Panc1 (cell line): ENCODE results near the gene PI4K2A. TPM values are rescaled to one million over a fixed set of nuclear protein-coding genes. Genes with fewer than 3 reads are reported as not detected.

Experiments
- ATAC-seq: fragments of 200-7000 bp; cut with Tn5 transposase; 2 replicates; pipeline ENCODE4 v1.9.1; 2020; ENCODE audit warnings: mild to moderate bottlenecking, moderate library complexity
- BruUV-seq: library from RNA; stranded (reverse); fragments of 400-500 nt; replicated peaks from 2 replicates; lab custom pipeline; 2021; lab: Mats Ljungman, UMichigan
- CTCF ChIA-PET: fragments of 300-600 bp; sonication (Branson Sonifier 250); formaldehyde crosslinking; loops from one replicate; lab custom pipeline; 2022; ENCODE audit warnings: antibody characterized with exemption; lab: Charles Lee
- POLR2A ChIA-PET: fragments of 300-600 bp; sonication (Branson Sonifier 250); formaldehyde crosslinking; loops from one replicate; lab custom pipeline; 2022; ENCODE audit warnings: antibody characterized with exemption; lab: Charles Lee
- DNase-seq: peaks from one replicate; pipeline ENCODE4 v3.0.0-alpha.2; 2010; ENCODE audit warnings: low read depth, low spot score
- H3K27ac ChIP-seq: 2 replicates; pipeline ENCODE4 v1.5.1; 2011; ENCODE audit warnings: mild to moderate bottlenecking, low read length, inconsistent platforms
- H3K27me3 ChIP-seq: fragments of 200-500 bp; sonication (Bioruptor generic); 2 replicates; pipeline ENCODE4 v1.6.0; 2014; ENCODE audit warnings: low read length, inconsistent platforms; ENCODE audit not compliant: control insufficient read depth, insufficient read depth
- H3K36me3 ChIP-seq: fragments of 200-500 bp; sonication (Bioruptor generic); 2 replicates; pipeline ENCODE4 v1.5.1; 2014; ENCODE audit warnings: inconsistent platforms, mild to moderate bottlenecking, low read length, moderate library complexity; ENCODE audit not compliant: control insufficient read depth, insufficient read depth
- H3K4me1 ChIP-seq: 2 replicates; pipeline ENCODE4 v1.5.1; 2011; ENCODE audit warnings: inconsistent platforms, mild to moderate bottlenecking, low read length, moderate library complexity; ENCODE audit not compliant: control insufficient read depth, insufficient read depth
- H3K4me3 ChIP-seq, 2 experiments: 2 replicates each; pipeline ENCODE4 v1.5.1; 2011 to 2012; ENCODE audit warnings: low read depth in 2 of 2, low read length in 2 of 2, mild to moderate bottlenecking in 2 of 2, inconsistent platforms in 1 of 2, moderate library complexity in 1 of 2
- H3K9me3 ChIP-seq: fragments of 200-500 bp; sonication (Bioruptor generic); 2 replicates; pipeline ENCODE4 v1.5.1; 2014; ENCODE audit warnings: low read depth, mild to moderate bottlenecking, inconsistent platforms, low read length, moderate library complexity; ENCODE audit not compliant: control insufficient read depth, insufficient read depth
- POLR2AphosphoS5 ChIP-seq: IDR thresholded peaks from 2 replicates; pipeline ENCODE4 v1.6.1; 2012; ENCODE audit warnings: mild to moderate bottlenecking, low read depth, low read length, moderate library complexity
- SIN3A ChIP-seq: IDR thresholded peaks from 2 replicates; pipeline ENCODE4 v1.6.1; 2012; ENCODE audit warnings: low read depth, mild to moderate bottlenecking, low read length, moderate library complexity, borderline replicate concordance; ENCODE audit not compliant: insufficient read depth
- TCF7L2 ChIP-seq: IDR thresholded peaks from 2 replicates; pipeline ENCODE4 v1.6.1; 2011; ENCODE audit warnings: mild to moderate bottlenecking, low read depth, low read length, inconsistent platforms
- in situ Hi-C: cut with HindIII; loops from 2 replicates; pipeline ENCODE4 v1.10.0; 2016; ENCODE audit warnings: low sequenced_read_pairs, low pct_unique_long_range_greater_than_20kb
- intact Hi-C: fragments of 100-400 bp; cut with micrococcal nuclease; formaldehyde crosslinking; loops from one replicate; pipeline ENCODE4 v1.10.0; 2022; ENCODE audit not compliant: unreplicated experiment
- total RNA-seq: library from RNA; stranded (reverse); gene quantifications from one replicate; pipeline ENCODE4 v1.2.1, GENCODE V29; 2021; ENCODE audit not compliant: unreplicated experiment
- TF ChIP-seq, protein P1 (sequence below): fragments of 450-650 bp; IDR thresholded peaks from 2 replicates; pipeline ENCODE4 v1.5.1; 2017; ENCODE audit warnings: mild to moderate bottlenecking
- TF ChIP-seq, protein P2 (sequence below), 2 experiments: IDR thresholded peaks; 2 replicates each; pipeline ENCODE4 v1.6.1; 2011 to 2012; ENCODE audit warnings: low read depth in 2 of 2, control low read depth in 1 of 2, low read length in 1 of 2, mild to moderate bottlenecking in 1 of 2, moderate library complexity in 1 of 2; ENCODE audit not compliant: insufficient read depth in 1 of 2

PI4K2A gene
- total RNA-seq, 1 experiment from 2014 or later: 22.8 TPM

DNA sequence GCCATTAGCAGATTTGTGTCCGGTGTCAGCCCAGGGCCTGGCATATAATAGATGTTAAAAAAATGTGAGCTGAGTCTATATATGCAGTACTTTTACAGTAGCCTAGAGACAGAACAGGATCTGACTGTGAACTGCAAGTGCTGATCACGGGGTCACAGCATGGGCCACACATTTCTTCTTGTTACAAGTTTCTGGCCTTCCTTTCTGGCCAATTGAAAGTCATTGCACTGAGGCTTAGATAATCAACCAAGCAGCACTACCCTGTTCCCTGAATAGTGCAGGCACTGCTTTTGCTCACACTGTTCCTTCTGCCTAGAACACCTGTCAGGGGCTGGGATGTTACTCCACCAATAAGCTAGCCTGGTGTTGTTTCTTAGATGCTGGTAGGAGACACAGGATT, 67.7 kb downstream of the PI4K2A start:
- POLR2A ChIA-PET: no interaction called here
- no peak for DNase-seq
- no peaks in the 10 kb centered on the region for H3K27me3 ChIP-seq
- H3K36me3 ChIP-seq: no peaks in the 10 kb centered on the region
- no peak for ATAC-seq
- CTCF ChIA-PET: interaction anchor here (0.6 kb wide), 1 partner anchor 37 kb away, joined by 4 read pairs; no protein-coding TSS in a partner anchor
- H3K4me3 ChIP-seq: no peak overlapping the region
- H3K9me3 ChIP-seq: no peaks in the 10 kb centered on the region
- TF ChIP-seq, protein P1, sequence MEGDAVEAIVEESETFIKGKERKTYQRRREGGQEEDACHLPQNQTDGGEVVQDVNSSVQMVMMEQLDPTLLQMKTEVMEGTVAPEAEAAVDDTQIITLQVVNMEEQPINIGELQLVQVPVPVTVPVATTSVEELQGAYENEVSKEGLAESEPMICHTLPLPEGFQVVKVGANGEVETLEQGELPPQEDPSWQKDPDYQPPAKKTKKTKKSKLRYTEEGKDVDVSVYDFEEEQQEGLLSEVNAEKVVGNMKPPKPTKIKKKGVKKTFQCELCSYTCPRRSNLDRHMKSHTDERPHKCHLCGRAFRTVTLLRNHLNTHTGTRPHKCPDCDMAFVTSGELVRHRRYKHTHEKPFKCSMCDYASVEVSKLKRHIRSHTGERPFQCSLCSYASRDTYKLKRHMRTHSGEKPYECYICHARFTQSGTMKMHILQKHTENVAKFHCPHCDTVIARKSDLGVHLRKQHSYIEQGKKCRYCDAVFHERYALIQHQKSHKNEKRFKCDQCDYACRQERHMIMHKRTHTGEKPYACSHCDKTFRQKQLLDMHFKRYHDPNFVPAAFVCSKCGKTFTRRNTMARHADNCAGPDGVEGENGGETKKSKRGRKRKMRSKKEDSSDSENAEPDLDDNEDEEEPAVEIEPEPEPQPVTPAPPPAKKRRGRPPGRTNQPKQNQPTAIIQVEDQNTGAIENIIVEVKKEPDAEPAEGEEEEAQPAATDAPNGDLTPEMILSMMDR: no peak
- TF ChIP-seq, protein P2, sequence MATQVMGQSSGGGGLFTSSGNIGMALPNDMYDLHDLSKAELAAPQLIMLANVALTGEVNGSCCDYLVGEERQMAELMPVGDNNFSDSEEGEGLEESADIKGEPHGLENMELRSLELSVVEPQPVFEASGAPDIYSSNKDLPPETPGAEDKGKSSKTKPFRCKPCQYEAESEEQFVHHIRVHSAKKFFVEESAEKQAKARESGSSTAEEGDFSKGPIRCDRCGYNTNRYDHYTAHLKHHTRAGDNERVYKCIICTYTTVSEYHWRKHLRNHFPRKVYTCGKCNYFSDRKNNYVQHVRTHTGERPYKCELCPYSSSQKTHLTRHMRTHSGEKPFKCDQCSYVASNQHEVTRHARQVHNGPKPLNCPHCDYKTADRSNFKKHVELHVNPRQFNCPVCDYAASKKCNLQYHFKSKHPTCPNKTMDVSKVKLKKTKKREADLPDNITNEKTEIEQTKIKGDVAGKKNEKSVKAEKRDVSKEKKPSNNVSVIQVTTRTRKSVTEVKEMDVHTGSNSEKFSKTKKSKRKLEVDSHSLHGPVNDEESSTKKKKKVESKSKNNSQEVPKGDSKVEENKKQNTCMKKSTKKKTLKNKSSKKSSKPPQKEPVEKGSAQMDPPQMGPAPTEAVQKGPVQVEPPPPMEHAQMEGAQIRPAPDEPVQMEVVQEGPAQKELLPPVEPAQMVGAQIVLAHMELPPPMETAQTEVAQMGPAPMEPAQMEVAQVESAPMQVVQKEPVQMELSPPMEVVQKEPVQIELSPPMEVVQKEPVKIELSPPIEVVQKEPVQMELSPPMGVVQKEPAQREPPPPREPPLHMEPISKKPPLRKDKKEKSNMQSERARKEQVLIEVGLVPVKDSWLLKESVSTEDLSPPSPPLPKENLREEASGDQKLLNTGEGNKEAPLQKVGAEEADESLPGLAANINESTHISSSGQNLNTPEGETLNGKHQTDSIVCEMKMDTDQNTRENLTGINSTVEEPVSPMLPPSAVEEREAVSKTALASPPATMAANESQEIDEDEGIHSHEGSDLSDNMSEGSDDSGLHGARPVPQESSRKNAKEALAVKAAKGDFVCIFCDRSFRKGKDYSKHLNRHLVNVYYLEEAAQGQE (IDR thresholded peaks at IDR 0.05; ENCODE audit: insufficient read depth in 1 of 2, low read depth in 2 of 2, low read length in 1 of 2): no peak
- TF ChIP-seq TCF7L2 (no peak), SIN3A (no peak), POLR2AphosphoS5 (no peak)
- no peak overlapping the region for H3K27ac ChIP-seq
- no TSS peak for BruUV-seq
- H3K4me1 ChIP-seq: 0 out of 2 replicates have a peak, but pooled peaks cover 4% of the 10 kb centered on the region
- in situ Hi-C loops (no loop called here), intact Hi-C loops (no loop called here)

DNA sequence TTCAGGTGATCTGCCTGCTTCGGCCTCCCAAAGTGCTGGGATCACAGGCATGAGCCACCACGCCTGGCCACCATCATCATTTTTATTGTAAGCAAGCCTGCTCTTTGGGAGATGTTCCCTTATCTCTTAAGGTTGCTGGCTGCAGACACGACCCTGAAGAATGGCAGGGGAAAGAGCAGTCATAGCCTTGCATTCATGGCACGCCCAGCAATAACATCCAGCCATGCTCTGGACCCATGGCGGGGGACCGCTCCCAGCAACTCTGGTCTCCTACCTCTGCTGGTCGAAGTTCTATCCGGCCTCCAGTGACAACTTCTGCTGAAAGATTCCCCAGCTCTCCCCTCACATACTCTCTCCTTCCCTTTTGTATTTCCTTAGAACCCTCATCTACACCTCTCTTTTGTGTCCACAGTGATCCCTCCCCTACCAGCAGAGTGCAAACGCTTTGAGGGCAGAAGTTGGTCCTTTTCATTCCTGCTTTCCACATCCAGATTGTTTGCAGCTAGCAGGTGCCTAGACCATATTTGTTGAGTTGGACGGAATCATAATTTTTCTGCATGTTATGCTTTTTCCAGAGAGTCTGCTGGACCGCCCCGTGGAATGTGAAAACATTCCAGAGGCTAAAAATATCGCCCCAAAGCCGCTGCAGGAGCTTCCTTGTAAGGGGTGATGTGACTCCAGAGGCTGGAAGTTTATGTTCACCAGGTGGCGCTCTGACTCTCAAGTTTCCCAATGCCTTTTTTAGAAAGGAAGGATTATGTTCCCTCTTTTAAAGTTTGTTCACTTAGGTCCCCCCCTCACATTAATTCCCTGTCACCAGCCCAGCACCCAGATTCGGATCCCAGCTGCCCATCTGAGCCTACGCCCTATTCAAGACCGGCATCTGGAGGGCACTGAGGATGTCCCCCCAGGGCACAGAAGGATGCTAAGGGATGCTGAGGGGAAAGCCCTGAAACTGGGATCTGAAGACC, 68.8 kb downstream of the PI4K2A start:
- no TSS peak for BruUV-seq
- Histone ChIP-seq H3K27me3 (no peaks in the 10 kb centered on the region), H3K4me3 (no peak overlapping the region), H3K27ac (no peak overlapping the region), H3K9me3 (no peaks in the 10 kb centered on the region), H3K36me3 (no peaks in the 10 kb centered on the region), H3K4me1 (0 out of 2 replicates have a peak, but pooled peaks cover 4% of the 10 kb centered on the region)
- POLR2A ChIA-PET: no interaction called here
- no peak for TF ChIP-seq TCF7L2
- TF ChIP-seq, protein P2 (IDR thresholded peaks at IDR 0.05; ENCODE audit: insufficient read depth in 1 of 2, low read depth in 2 of 2, low read length in 1 of 2): no peak
- TF ChIP-seq POLR2AphosphoS5: no peak
- TF ChIP-seq, protein P1: peak; percentile 92
- no peak for TF ChIP-seq SIN3A
- CTCF ChIA-PET: interaction anchor here (0.6 to 1.5 kb wide), 10 partner anchors 15 to 160 kb away, joined by 3 to 7 read pairs (median 3); partner anchors contain the start of genes AVPI1 and ZFYVE27
- DNase-seq (no peak), ATAC-seq (no peak)
- in situ Hi-C loops: no loop called here
- intact Hi-C loops: loop anchor here (1.0 kb wide), 1 partner anchor 22 kb away; no protein-coding TSS in a partner anchor
